Measurements from ENCODE around the gene RAD18.

GRCh38 chr3:8997151-8997550 is 33.9 kb upstream of the RAD18 start:
- TF ChIP-seq CTCF (IDR thresholded peaks at IDR 0.05): no peak
- TF ChIP-seq POLR2A (IDR thresholded peaks at IDR 0.05): no peak
